Adipocyte (in vitro differentiated cells): ENCODE results near the gene MRGPRX4.
"Not testable (repeated sequence)": the region's sequence is repeated elsewhere in the genome, so short reads cannot be mapped to it uniquely, and the experiment has no call there.

Source experiments
- DNase-seq: peaks from one replicate; pipeline ENCODE4 v3.0.0-alpha.2; 2015; ENCODE audit warnings: low read depth
- H3K27me3 ChIP-seq: replicated peaks from 2 replicates; pipeline ENCODE4 v1.7.0; 2013; ENCODE audit warnings: mild to moderate bottlenecking, low read length, moderate library complexity; ENCODE audit not compliant: control insufficient read depth, insufficient read depth
- H3K36me3 ChIP-seq: 2 replicates; pipeline ENCODE4 v1.7.0; 2013; ENCODE audit warnings: low read length, mild to moderate bottlenecking, moderate library complexity; ENCODE audit not compliant: control insufficient read depth, insufficient read depth, severe bottlenecking
- H3K4me1 ChIP-seq: 2 replicates; pipeline ENCODE4 v1.7.0; 2013; ENCODE audit warnings: mild to moderate bottlenecking, low read length, moderate library complexity; ENCODE audit not compliant: control insufficient read depth, insufficient read depth
- H3K4me3 ChIP-seq: 2 replicates; pipeline ENCODE4 v1.7.0; 2013; ENCODE audit warnings: mild to moderate bottlenecking, low read length, moderate library complexity
- H3K9ac ChIP-seq: 2 replicates; pipeline ENCODE4 v1.7.0; 2013; ENCODE audit warnings: mild to moderate bottlenecking, low read length, moderate library complexity
- H3K9me3 ChIP-seq: 2 replicates; pipeline ENCODE4 v1.7.0; 2013; ENCODE audit warnings: mild to moderate bottlenecking, low read length, moderate library complexity; ENCODE audit not compliant: control insufficient read depth

The MRGPRX4 gene

DNA sequence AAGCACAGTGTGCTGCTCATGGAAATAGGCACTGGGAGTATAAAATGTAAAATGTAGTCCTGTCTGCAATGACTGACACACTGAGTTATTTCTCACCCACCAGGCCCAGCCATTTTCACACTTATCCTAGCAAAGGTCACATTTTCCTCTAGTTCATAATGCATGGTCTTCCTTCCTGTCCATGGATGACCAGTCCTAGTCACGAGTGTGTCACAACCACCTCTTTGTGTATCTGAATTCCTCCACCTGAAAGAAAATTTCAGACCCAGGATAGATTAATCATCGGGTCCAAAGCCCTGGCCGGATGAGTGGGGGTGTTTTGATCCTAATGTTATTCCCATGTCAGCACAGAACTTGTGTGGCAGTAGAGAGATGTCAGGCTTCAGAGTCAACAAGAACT is at the start of gene MRGPRX4:
Gene MRGPRX4, plus strand, starts transcription at position 172 of the 400 bp plus-strand sequence. CDS start 420 bp downstream, outside the sequence.
- no peak for DNase-seq
- no peaks in the 10 kb centered on the region for H3K4me1 ChIP-seq
- H3K4me3 ChIP-seq = no peak within 1 kb of the TSS
- no peaks in the 10 kb centered on the region for H3K9me3 ChIP-seq
- H3K9ac ChIP-seq = no peak within 1 kb of the TSS
- H3K36me3 ChIP-seq = no peaks in the 10 kb centered on the region
- peaks cover 52% of the 10 kb centered on the region for H3K27me3 ChIP-seq

GRCh38 chr11:18131115-18131514 is 41.5 kb upstream of the MRGPRX4 start:
- H3K27me3 ChIP-seq = peaks cover 29% of the 10 kb centered on the region
- not testable (repeated sequence) for H3K4me3 ChIP-seq, H3K4me1 ChIP-seq, H3K36me3 ChIP-seq, H3K9ac ChIP-seq, H3K9me3 ChIP-seq, DNase-seq

GRCh38 chr11:18132341-18132740 is 40.3 kb upstream of the MRGPRX4 start, which contains the start of gene MRGPRX3:
MRGPRX3 (plus strand) TSS chr11:18132571; CDS start chr11:18137203, 4,632 bp downstream.
- no peaks in the 10 kb centered on the region for H3K4me1 ChIP-seq
- no peak within 1 kb of the TSS for H3K4me3 ChIP-seq
- peaks cover 32% of the 10 kb centered on the region for H3K27me3 ChIP-seq
- no peak for DNase-seq
- peaks cover 4% of the 10 kb centered on the region for H3K9me3 ChIP-seq
- no peak within 1 kb of the TSS for H3K9ac ChIP-seq
- no peaks in the 10 kb centered on the region for H3K36me3 ChIP-seq

DNA sequence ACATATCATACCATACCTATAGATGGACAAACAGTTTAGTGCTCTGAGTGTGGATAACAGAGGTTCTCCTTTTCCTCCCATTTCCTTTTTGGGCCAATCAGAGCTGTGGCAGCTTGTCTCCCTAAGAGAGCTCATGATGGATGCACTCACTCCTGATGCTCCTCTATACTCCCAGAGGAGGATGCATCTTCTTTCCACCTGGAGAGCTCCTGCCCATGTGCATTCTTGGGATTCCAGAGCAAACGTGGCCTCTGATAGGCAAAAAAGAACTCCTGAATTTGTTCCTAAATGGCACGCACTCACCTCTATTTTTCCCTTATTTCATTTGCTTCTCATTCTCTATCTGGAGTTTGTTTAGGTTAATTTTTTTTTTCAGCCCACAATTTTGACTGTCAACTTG is 37.3 kb upstream of the MRGPRX4 start:
- no peak for DNase-seq
- no peaks in the 10 kb centered on the region for H3K4me1 ChIP-seq
- no peak overlapping the region for H3K9ac ChIP-seq
- peaks cover 4% of the 10 kb centered on the region for H3K9me3 ChIP-seq
- no peak overlapping the region for H3K4me3 ChIP-seq
- no peaks in the 10 kb centered on the region for H3K36me3 ChIP-seq
- H3K27me3 ChIP-seq = peaks cover 39% of the 10 kb centered on the region

GRCh38 chr11:18137186-18137800 is 35.3 kb upstream of the MRGPRX4 start:
- H3K9ac ChIP-seq = no peak overlapping the region
- no peaks in the 10 kb centered on the region for H3K36me3 ChIP-seq
- H3K4me1 ChIP-seq = no peaks in the 10 kb centered on the region
- no peaks in the 10 kb centered on the region for H3K9me3 ChIP-seq
- peaks cover 44% of the 10 kb centered on the region for H3K27me3 ChIP-seq
- no peak overlapping the region for H3K4me3 ChIP-seq
- DNase-seq = no peak

GRCh38 chr11:18140145-18140544 is 32.5 kb upstream of the MRGPRX4 start:
- H3K4me1 ChIP-seq = no peaks in the 10 kb centered on the region
- H3K9me3 ChIP-seq = no peaks in the 10 kb centered on the region
- H3K4me3 ChIP-seq = no peak overlapping the region
- no peaks in the 10 kb centered on the region for H3K36me3 ChIP-seq
- peaks cover 21% of the 10 kb centered on the region for H3K27me3 ChIP-seq
- H3K9ac ChIP-seq = no peak overlapping the region
- DNase-seq = no peak

DNA sequence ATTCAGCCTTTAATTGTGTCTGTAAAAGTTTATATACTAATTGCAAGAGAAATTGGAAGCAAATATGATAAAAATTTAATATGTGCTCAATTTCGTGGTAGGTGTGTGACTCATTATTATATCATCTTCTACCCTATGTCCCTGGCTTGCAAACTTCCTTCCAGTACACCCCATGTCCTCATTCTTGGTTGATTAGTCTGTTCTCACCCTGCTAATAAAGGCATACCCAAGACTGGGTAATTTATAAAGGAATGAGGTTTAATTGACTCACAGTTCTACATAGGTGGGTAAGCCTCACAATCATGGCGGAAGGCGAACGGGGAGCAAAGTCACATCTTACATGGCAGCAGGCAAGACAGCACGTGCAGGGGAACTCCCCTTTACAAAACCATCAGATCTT is 28.4 kb upstream of the MRGPRX4 start:
- no peaks in the 10 kb centered on the region for H3K36me3 ChIP-seq
- H3K9me3 ChIP-seq = no peaks in the 10 kb centered on the region
- no peaks in the 10 kb centered on the region for H3K4me1 ChIP-seq
- no peak for DNase-seq
- no peak overlapping the region for H3K4me3 ChIP-seq
- H3K9ac ChIP-seq = no peak overlapping the region
- peaks cover 26% of the 10 kb centered on the region for H3K27me3 ChIP-seq

DNA sequence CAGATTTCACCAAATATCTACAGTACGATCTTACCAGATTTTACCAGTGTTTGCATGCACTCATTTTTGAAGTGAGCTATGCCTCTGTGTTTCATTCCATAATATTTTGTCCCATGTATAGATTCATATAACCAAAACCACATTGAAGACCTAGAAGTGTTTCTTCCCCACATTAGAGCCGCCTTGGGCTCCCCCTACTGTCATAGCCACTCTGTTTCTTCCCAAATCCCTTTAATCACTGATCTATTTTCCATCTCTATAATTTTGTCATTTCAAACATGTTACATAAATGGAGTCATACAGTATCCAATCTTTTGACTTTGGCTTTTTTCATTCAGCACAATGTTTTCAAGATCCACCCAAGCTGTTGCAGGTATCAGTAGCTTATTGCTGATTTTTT is 27.6 kb upstream of the MRGPRX4 start:
- Histone ChIP-seq H3K9me3 (no peaks in the 10 kb centered on the region), H3K36me3 (no peaks in the 10 kb centered on the region), H3K4me1 (no peaks in the 10 kb centered on the region), H3K27me3 (peaks cover 25% of the 10 kb centered on the region), H3K9ac (no peak overlapping the region), H3K4me3 (no peak overlapping the region)
- peak; percentile 22 for DNase-seq

DNA sequence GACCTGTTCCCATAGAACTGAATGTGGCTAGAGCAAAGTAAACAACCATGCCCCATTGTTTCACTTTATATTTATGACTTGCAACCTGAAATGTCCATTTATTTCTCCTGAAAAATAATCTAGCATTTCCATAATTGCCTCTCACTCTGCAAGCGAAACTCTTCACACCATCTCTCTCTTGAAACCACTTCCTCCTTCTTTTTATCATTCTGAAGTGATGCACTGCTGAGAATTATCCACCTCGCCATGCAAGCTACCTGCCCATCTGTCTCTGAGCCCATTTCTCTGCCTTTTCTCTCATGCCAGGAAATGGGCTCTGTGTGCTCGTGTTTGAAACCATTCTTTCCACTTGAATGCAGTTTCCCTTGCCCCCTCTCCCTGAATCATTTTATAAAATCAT is 26.8 kb upstream of the MRGPRX4 start:
- no peaks in the 10 kb centered on the region for H3K36me3 ChIP-seq
- no peak for DNase-seq
- no peak overlapping the region for H3K4me3 ChIP-seq
- no peaks in the 10 kb centered on the region for H3K9me3 ChIP-seq
- H3K27me3 ChIP-seq = peaks cover 24% of the 10 kb centered on the region
- H3K4me1 ChIP-seq = no peaks in the 10 kb centered on the region
- no peak overlapping the region for H3K9ac ChIP-seq

- peaks cover 4% of the 10 kb centered on the region for H3K9me3 ChIP-seq
- no peak overlapping the region for H3K4me3 ChIP-seq
- DNase-seq = no peak
- no peaks in the 10 kb centered on the region for H3K4me1 ChIP-seq
- peaks cover 41% of the 10 kb centered on the region for H3K27me3 ChIP-seq
- no peak overlapping the region for H3K9ac ChIP-seq
- H3K36me3 ChIP-seq = no peaks in the 10 kb centered on the region
Observed at GRCh38 chr11:18151581-18151980, 21.1 kb upstream of the MRGPRX4 start.

GRCh38 chr11:18168372-18168771 is 4.3 kb upstream of the MRGPRX4 start:
- H3K27me3 ChIP-seq = peaks cover 24% of the 10 kb centered on the region
- no peaks in the 10 kb centered on the region for H3K36me3 ChIP-seq
- H3K9me3 ChIP-seq = peaks cover 6% of the 10 kb centered on the region
- no peak for DNase-seq
- no peaks in the 10 kb centered on the region for H3K4me1 ChIP-seq
- H3K4me3 ChIP-seq = no peak overlapping the region
- no peak overlapping the region for H3K9ac ChIP-seq
